Hematopoietic multipotent progenitor cell treated with erythropoietin and hydrocortisone succinate and interleukin-3 and kit ligand, for 15 days (in vitro differentiated cells): ENCODE results near the gene OSER1.
"Not testable (repeated sequence)": the region's sequence is repeated elsewhere in the genome, so short reads cannot be mapped to it uniquely, and the experiment has no call there.

Experiments used
- DNase-seq: peaks from one replicate; pipeline ENCODE4 v3.0.0-alpha.2; 2015; ENCODE audit warnings: low spot score

OSER1 gene

GRCh38 chr20:44210406-44211176, at the start of gene OSER1:
Gene OSER1, minus strand, starts transcription at chr20:44210771. Its CDS starts 3,814 bp downstream, at chr20:44206957.
- peak; percentile 98 for DNase-seq

DNA sequence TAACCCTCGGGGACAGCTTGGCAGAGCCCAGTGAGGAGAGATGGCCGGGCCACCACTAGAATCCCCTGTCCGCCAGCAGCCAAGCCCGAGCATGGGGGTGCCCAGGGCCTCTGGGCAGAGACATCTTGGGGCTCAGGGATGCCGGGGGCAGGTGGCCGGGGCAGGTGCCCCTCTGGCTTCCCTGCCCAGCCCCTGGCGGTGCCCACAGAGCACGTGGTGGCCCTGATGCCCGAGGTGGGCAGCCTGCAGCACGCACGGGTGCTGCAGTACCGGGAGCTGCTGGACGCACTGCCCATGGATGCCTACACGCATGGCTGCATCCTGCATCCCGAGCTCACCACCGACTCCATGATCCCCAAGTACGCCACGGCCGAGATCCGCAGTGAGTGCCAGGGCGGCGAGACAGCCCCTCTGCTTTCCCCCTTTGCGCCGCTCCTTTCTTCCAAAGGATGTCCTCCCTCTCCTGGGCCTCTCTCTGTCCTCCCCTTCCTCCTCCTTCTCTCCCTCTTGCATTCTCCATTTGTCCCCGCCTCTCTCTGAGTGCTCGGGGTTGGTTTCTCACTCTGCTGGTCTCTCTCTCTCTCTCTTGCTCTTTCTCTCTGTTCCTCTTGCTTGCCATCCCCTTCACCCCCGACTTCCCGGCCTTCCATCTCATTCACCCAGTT, 47.8 kb upstream of the OSER1 start:
- DNase-seq, result no peak

DNA sequence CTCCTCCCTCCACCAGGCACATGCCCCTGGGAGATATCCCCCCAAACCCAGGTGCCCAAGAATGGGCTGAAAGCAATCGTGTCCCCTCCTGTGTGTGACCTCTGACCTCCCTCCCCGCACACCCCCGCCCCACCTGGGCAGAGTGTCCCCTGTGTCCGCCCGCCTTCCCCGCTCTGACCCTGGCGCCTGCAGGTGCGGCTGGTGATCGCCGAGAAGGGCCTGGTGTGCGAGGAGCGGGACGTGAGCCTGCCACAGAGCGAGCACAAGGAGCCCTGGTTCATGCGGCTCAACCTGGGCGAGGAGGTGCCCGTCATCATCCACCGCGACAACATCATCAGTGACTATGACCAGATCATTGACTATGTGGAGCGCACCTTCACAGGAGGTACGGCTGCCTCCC, 46.4 kb upstream of the OSER1 start:
- no peak for DNase-seq

DNA sequence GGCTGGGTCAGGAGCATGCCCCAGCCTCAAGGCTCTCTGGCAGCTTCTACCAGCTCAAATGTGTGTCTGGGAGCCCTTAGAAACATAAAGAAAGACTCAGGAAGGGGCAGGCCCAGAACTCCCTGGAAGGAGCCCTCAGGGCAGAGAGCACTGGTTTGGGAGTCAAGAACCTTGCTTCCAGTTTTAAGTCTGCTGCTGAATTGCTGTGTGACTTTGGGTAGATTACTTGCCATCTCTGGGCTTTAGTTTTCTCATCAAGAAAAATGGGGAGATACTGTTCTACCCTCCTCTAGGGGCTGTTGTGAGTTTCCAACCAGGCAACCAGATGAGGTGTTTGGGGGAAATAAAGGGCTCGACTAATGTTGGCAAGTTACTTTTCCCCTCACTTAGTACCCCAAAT, 45.4 kb upstream of the OSER1 start:
- no peak for DNase-seq

DNA sequence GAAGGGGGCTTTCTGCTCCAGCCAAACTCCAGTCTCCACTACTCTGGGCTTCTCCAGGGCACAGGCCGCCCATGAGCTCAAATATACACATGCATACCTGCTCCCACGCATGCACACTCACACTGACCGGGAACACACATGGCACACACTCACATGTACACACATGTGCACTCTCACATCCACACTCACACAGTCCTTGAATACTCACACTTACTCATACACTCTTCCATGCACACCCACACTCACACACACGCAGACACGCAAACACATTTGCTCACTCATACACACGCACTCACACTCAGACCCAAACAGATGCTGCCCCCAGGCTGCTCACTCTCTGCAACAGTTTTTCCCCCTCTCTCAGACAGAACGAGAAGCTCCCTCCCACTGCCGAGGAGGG, 43.5 kb upstream of the OSER1 start:
- no peak for DNase-seq

GRCh38 chr20:44253528-44253927, 43.0 kb upstream of the OSER1 start:
- DNase-seq, result no peak

GRCh38 chr20:44251284-44251683, 40.7 kb upstream of the OSER1 start:
- DNase-seq, result no peak

DNA sequence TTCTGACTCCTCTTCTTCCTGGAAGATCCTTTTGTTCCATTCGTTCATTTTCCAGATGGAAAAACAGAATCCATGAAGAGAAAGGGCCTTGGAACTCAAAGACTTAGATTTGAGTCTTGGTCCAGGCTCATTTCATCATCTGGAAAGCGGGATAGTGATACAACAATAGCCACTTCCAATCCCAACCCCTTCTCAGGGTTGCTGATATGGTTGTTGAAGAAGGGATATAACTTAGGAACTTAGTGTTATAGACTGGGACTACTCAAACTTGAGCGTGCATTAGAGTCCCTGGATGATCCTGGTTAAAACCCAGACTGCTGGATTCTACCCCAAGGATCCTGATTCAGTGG, 37.8 kb upstream of the OSER1 start:
- no peak for DNase-seq

DNA sequence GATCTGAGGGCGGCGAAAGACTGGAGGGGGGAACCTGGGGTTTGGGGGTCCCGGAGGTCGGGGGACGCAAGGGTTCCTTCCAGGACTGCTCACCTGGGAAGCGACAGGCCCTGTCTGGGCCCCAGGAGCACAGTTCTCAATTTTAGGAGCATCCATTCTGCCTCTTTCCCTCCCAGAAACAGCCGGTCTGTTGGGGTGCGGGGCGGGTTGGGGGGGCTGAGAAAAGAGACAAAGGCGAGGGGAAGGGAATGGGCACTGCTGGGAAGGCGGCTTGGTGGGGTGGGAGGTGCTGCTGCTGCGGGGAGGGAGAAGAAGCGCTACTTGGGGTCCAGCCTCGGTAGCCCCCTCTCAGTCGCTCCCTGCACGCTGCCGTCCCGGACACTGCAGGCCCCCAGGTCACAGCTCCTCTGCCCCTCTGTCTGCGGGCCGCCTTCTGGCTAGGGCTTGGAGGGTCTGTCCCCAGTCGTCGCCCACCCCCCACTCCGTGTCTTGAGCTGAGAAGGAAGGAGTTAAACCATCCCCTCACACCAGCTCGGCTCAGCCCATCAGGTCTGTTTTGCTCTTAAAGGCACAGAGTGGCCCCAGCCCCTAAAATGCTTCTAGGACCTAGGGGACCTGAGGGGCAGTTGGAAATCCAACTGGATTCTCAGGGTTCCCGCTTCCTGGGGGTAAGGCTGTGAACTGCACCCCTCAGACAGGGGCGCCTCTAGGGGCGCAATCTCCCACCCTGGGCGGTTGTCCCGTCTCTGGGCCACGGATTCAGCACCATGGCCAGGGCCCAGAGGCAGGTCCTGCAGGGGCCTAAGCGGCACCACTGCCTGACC, 37.2 kb upstream of the OSER1 start:
- peak; percentile 20 for DNase-seq

GRCh38 chr20:44247131-44247571, 36.6 kb upstream of the OSER1 start, which contains the start of gene GDAP1L1:
Gene GDAP1L1, plus strand, starts transcription at chr20:44247308. Its CDS starts 27 bp downstream, at chr20:44247335.
- no peak for DNase-seq

- no peak for DNase-seq
Observed at GRCh38 chr20:44245977-44246376, 35.4 kb upstream of the OSER1 start.

- DNase-seq, result no peak
Observed at GRCh38 chr20:44241796-44242195, 31.2 kb upstream of the OSER1 start.

DNA sequence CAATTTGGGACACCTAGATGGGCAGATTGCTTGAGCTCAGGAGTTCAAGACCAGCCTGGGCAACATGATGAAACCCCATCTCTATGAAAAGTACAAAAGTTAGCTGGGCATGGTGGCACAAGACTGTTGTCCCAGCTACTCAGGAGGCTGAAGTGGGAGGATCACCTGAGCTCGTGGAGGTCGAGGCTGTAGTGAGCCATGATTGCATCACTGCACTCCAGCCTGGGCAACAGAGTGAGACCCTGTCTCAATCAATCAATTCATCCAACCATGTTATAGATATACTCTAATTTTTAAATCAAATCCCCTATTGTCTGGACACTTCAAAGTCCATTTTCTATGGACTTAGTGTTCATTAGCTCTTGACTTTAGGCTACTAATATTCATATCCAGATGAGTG, 26.3 kb upstream of the OSER1 start:
- DNase-seq, result not testable (repeated sequence)

GRCh38 chr20:44235702-44236101, 25.1 kb upstream of the OSER1 start:
- DNase-seq, result no peak

GRCh38 chr20:44234566-44235317, 24.2 kb upstream of the OSER1 start:
- DNase-seq, result no peak

DNA sequence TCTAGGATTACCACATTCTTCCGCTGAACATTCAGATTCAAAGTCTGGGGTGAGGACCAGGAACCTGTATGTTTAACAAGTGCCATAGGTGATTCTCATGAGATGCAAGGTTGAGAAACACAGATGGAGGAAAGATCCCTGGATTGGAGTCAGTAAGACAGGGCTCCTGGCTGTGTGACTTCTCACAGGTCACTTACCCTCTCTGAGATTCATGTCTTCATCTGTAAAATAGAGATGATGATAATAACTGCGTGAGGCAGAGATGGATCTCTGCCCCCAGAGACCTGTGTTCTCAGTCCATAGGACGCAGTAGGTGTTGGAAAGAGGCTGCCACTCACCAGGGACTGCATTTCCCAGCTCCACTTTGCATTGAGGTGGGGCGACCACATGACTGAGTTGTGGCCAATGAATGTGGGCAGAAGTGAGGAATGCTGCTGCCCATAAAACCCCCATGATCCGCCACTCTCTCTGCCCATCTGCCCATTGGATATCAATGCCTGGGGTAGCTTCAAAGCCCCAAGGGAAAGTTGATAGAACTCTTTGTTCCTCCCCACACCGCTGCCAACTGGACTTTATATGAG, 23.0 kb upstream of the OSER1 start:
- DNase-seq, result no peak

DNA sequence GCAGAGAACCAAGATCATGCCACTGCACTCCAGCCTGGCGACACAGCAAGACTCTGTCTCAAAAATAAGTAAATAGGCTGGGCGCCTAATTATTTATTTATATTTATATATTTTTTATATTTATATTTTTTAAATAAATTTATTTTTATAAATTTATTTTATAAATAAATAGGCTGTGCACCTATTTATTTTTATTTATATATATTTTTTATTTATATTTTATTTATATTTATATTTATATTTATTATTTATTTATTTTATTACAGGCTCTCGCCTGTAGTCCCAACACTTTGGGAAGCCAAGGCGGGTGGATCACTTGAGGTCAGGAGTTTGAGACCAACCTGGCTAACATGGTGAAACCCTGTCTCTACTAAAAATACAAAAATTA, 21.9 kb upstream of the OSER1 start:
- not testable (repeated sequence) for DNase-seq

GRCh38 chr20:44231713-44232468, 21.3 kb upstream of the OSER1 start:
- DNase-seq, result no peak

DNA sequence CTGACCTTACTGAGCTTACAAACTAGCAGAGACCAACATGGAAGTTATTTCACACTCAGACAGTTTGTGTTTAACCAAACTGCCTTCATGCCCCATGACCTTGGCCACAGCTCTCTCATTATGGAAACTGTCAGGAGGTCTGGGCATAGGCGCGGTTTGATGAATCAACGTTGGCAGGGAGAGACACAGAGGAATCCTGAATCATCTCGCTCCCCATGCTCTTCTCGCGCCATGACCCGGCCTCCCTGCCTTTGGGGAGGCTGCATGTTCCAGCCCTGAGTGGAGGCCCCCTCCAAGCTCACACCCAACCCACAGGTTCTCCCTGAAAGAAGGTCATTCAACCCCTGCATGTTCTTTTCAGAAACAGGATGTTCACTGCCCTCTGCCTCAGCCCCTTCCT, 20.6 kb upstream of the OSER1 start:
- no peak for DNase-seq

- DNase-seq, result no peak
Observed at GRCh38 chr20:44228465-44229258, 18.1 kb upstream of the OSER1 start.
